Measurements from ENCODE around the gene EFHD1. TPM values are rescaled to one million over a fixed set of nuclear protein-coding genes. Genes with fewer than 3 reads are reported as not detected.

Gene EFHD1
- total RNA-seq, 4 donors from 2014 or later = 6.7 to 22.1 (median 14.0) TPM

DNA sequence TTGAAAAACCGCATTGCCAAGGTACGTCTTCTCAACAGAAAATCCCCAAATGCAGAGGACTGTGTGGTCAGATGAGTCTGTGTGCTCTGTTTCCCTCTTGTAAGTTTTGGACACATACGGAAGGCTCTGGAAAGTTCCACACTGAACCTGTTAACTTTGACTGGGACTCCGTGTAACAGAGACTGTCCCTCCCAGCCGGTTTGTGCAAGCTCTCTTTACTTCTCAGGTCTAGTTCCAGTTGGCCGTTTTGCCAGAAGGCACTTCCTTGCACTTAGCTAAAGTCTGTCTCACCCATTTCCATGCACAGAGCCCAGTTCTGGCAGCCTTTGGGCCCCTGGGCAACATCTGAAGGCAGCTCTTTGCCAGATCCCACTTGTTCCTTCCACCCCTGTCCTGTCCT, 22.0 kb downstream of the EFHD1 start:
- intact Hi-C loops (cut with DNase I; ENCODE audit: low total_unique reads) = no loop called here
- 78 to 80% methylated on average over 6 of the region's 6 CpGs for WGBS, 2 donors
- TF ChIP-seq POLR2A (IDR thresholded peaks at IDR 0.05) (no peak), CTCF (IDR thresholded peaks at IDR 0.05) (no peak)
- no peak overlapping the region for H3K4me3 ChIP-seq (ENCODE audit: low read depth, poor library complexity, severe bottlenecking)
- no peak for DNase-seq (ENCODE audit: low spot score in 2 of 2)

DNA sequence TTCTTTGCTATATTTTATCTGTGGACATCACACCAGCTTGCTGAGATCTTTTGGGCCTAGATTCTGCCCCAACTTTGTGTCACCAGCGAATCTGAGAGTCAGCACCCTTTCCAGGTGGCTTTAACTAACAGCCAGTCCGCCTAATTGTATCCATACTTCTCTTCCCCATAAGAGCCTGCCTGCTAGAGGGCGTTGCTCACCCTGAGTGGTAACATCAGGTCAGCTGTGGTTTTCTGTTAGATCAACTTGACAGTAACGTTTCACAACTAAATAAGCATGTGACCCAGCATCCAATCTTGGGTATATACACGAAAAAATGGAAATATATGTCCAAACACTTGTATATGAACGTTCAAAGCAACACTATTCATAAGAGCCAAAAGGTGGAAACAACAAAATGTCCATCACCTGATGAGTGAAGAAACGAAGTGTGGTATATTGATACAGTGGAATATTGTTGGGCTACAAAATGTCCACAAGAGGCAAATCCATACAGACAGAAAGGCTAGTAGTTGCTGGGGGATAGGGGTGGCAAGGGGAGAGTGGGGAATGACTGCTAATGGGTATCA, 24.9 kb downstream of the EFHD1 start:
- WGBS, 2 donors = 60 to 67% methylated on average over 7 of the region's 7 CpGs
- H3K4me3 ChIP-seq (ENCODE audit: low read depth, poor library complexity, severe bottlenecking) = no peak overlapping the region
- intact Hi-C loops (cut with DNase I; ENCODE audit: low total_unique reads) = no loop called here
- DNase-seq (ENCODE audit: low spot score in 2 of 2) = no peak
- TF ChIP-seq CTCF (IDR thresholded peaks at IDR 0.05) (no peak), POLR2A (IDR thresholded peaks at IDR 0.05) (no peak)

DNA sequence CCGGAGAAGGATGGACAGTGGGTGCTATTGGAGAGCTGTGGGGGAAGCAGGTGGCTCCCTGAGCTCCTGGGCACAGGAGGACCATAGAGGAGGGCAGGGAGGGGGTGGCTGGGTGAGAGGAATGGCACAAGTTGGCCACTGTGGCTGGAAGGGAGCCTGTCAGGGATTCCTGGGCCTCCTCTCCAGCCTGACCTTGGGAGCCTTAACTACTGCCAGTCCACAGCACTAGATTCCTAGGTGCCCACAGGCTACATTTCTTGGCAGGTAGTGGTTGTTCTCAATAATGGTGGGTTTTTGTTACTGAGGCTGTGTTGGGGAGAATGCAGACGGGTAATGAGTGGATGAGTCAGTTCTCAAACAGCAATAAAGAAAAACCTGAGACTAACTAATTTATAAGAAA, 26.0 kb downstream of the EFHD1 start:
- 76 to 86% methylated on average over 2 of the region's 2 CpGs for WGBS, 2 donors
- intact Hi-C loops (cut with DNase I; ENCODE audit: low total_unique reads) = no loop called here
- no peak overlapping the region for H3K4me3 ChIP-seq (ENCODE audit: low read depth, poor library complexity, severe bottlenecking)
- no peak for TF ChIP-seq CTCF (IDR thresholded peaks at IDR 0.05)
- TF ChIP-seq POLR2A (IDR thresholded peaks at IDR 0.05) = no peak
- DNase-seq (ENCODE audit: low spot score in 2 of 2) = no peak

- intact Hi-C loops (cut with DNase I; ENCODE audit: low total_unique reads) = no loop called here
- TF ChIP-seq POLR2A (IDR thresholded peaks at IDR 0.05) (no peak), CTCF (IDR thresholded peaks at IDR 0.05) (no peak)
- 92 to 93% methylated on average over 16 of the region's 16 CpGs for WGBS, 2 donors
- no peak overlapping the region for H3K4me3 ChIP-seq (ENCODE audit: low read depth, poor library complexity, severe bottlenecking)
- DNase-seq (ENCODE audit: low spot score in 2 of 2) = no peak
Observed at GRCh38 chr2:232662486-232663260, 29.3 kb downstream of the EFHD1 start.

DNA sequence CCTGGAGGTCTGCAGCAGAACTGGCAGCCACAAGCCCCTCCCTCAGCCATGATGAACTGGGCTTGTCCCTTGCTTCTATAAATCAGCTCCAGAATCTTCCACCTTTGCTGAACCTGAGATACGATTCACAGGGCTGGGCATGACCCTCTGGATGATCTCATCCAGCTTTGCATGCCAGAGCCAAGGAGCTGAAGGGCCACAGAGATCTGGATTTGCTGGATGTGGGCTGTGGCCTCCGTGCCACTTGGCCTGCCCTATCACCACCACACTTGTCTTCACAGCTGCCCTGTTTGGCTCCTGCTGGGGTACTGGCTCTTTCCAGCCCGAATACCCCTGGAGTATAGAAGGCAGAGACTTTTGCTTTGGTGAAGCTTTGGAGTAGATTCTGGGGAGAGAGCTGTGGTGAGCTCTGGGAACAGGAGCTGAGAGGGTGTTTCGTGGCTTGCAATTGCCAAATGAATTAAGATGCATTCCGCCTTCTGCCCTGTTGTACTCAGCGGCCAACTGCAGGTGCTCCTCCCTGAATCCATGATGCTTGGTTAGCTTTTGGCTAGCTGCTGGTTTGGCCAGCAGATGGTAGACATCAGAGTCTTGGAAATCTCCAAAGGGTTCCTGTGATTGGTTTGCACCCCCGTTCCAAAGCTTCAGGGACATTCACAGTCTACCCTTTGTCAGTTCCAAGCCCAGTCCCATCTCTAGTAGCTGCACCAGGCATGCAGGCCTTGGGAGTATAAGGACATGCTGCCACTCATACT, 32.8 kb downstream of the EFHD1 start:
- H3K4me3 ChIP-seq (ENCODE audit: low read depth, poor library complexity, severe bottlenecking) = no peak overlapping the region
- intact Hi-C loops (cut with DNase I; ENCODE audit: low total_unique reads) = no loop called here
- DNase-seq (ENCODE audit: low spot score in 2 of 2) = no peak
- TF ChIP-seq CTCF (IDR thresholded peaks at IDR 0.05) = no peak
- TF ChIP-seq POLR2A (IDR thresholded peaks at IDR 0.05) = no peak
- WGBS, 2 donors = 76 to 80% methylated on average over 7 of the region's 7 CpGs

All from lower leg skin (tissue), 4 donors.